CD4-positive, alpha-beta T cell treated with Interleukin-10 for 1 hour (primary cell): Measurements from ENCODE around the gene FILIP1.

Experiments used
- DNase-seq: peaks from one replicate; pipeline ENCODE4 v3.0.0-alpha.2; 2020

Gene FILIP1

GRCh38 chr6:75287424-75287823, 206.2 kb downstream of the FILIP1 start:
- DNase-seq, result no peak

- no peak for DNase-seq
Measured at GRCh38 chr6:75286955-75287354, 206.6 kb downstream of the FILIP1 start.

- DNase-seq, result no peak
Measured at GRCh38 chr6:75285283-75285639, 208.3 kb downstream of the FILIP1 start.

- peak; percentile 97 for DNase-seq
Measured at GRCh38 chr6:75284632-75285282, 208.8 kb downstream of the FILIP1 start, which contains the start of gene TMEM30A. Gene TMEM30A, minus strand, starts transcription at chr6:75284792. Its CDS starts 154 bp downstream, at chr6:75284638.

- DNase-seq, result peak; percentile 24
Measured at GRCh38 chr6:75283907-75284631, 209.5 kb downstream of the FILIP1 start.

- no peak for DNase-seq
Measured at GRCh38 chr6:75282706-75283105, 210.9 kb downstream of the FILIP1 start.

GRCh38 chr6:75281653-75282052, 211.9 kb downstream of the FILIP1 start:
- DNase-seq, result no peak

- DNase-seq, result no peak
Measured at GRCh38 chr6:75280131-75280855, 213.3 kb downstream of the FILIP1 start.

GRCh38 chr6:75279418-75279817, 214.2 kb downstream of the FILIP1 start:
- no peak for DNase-seq

GRCh38 chr6:75278474-75279077, 215.0 kb downstream of the FILIP1 start:
- no peak for DNase-seq

- DNase-seq, result no peak
Measured at GRCh38 chr6:75275067-75275466, 218.5 kb downstream of the FILIP1 start.

- no peak for DNase-seq
Measured at GRCh38 chr6:75273009-75273408, 220.6 kb downstream of the FILIP1 start.

GRCh38 chr6:75272145-75272840, 221.3 kb downstream of the FILIP1 start:
- DNase-seq, result no peak

- no peak for DNase-seq
Measured at GRCh38 chr6:75268988-75269354, 224.6 kb downstream of the FILIP1 start.

GRCh38 chr6:75268121-75268987, 225.2 kb downstream of the FILIP1 start:
- DNase-seq, result no peak

- no peak for DNase-seq
Measured at GRCh38 chr6:75267461-75267860, 226.1 kb downstream of the FILIP1 start.

GRCh38 chr6:75266716-75267291, 226.8 kb downstream of the FILIP1 start:
- peak; percentile 63 for DNase-seq

GRCh38 chr6:75263401-75263750, 230.2 kb downstream of the FILIP1 start:
- DNase-seq, result no peak

GRCh38 chr6:75262716-75263400, 230.7 kb downstream of the FILIP1 start:
- no peak for DNase-seq

- no peak for DNase-seq
Measured at GRCh38 chr6:75261299-75261698, 232.3 kb downstream of the FILIP1 start.
